ENCODE results near the gene BCAS1. TPM values are rescaled to one million over a fixed set of nuclear protein-coding genes. Genes with fewer than 3 reads are reported as not detected.

BCAS1 gene
- total RNA-seq, 1 donor from 2014 or later: not detected

DNA sequence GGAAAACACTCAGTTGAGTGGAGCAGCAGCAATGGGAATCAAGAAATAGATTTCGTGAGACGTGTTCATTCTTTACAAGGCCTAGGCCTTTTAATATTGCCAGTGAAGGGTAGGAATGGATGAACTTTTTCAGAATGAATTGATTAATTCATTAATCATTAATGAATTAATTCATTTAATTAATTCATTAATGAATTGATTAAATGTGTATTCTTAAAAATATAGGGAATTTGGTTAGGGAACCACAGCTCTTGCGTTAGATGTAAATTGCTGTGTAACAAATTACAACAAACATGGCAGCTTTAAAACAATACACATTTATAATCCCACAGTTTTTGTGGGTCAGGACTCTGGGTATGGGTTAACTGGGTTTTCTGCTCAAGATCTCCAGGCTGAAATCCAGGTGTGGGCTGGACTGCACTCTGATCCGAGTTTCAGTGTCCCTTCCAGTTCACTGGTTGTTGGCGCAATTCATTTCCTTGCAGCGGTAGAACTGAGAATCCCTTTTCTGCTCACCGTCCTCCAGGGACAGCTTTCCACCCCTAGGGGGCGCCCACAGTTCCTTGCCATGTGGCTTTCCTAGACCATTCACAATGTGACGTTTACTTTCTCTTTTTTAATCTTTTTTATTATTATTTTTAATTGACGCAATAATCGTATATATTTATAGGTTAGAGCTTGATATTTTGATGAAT lies 32.8 kb upstream of the BCAS1 start:
- H3K27me3 Mint-ChIP-seq (ENCODE audit: low read depth): no peaks in the 10 kb centered on the region
- H3K36me3 Mint-ChIP-seq (ENCODE audit: low read depth): no peaks in the 10 kb centered on the region
- H3K27ac Mint-ChIP-seq (ENCODE audit: unreplicated experiment): no peak overlapping the region
- TF ChIP-seq, protein P1, sequence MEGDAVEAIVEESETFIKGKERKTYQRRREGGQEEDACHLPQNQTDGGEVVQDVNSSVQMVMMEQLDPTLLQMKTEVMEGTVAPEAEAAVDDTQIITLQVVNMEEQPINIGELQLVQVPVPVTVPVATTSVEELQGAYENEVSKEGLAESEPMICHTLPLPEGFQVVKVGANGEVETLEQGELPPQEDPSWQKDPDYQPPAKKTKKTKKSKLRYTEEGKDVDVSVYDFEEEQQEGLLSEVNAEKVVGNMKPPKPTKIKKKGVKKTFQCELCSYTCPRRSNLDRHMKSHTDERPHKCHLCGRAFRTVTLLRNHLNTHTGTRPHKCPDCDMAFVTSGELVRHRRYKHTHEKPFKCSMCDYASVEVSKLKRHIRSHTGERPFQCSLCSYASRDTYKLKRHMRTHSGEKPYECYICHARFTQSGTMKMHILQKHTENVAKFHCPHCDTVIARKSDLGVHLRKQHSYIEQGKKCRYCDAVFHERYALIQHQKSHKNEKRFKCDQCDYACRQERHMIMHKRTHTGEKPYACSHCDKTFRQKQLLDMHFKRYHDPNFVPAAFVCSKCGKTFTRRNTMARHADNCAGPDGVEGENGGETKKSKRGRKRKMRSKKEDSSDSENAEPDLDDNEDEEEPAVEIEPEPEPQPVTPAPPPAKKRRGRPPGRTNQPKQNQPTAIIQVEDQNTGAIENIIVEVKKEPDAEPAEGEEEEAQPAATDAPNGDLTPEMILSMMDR (IDR thresholded peaks at IDR 0.05): peak; percentile 86
- H3K9me3 Mint-ChIP-seq (ENCODE audit: low read depth): no peaks in the 10 kb centered on the region
- H3K4me1 Mint-ChIP-seq (ENCODE audit: low read depth): no peaks in the 10 kb centered on the region
- no peak overlapping the region for H3K4me3 Mint-ChIP-seq (ENCODE audit: unreplicated experiment)
- DNase-seq (ENCODE audit: low spot score): no peak

DNA sequence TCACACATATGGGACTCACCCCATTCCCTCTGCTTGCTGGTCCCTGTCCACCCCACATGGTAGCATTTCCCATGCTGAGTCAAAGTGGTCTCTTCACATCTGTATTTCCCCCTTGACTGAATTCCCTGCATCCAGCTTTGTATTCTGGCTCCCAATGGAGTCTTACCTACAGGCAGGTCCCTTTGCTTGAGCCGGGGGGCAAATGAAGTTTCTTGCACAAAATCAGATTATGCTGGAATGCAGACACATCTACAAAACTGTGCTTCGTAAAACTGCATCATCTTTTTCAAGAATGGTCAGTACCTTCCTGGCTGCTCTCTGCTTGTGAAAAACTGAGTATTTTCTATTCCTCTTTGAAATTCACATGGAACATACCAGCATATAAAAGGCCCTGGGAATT lies 32.1 kb upstream of the BCAS1 start:
- no peaks in the 10 kb centered on the region for H3K4me1 Mint-ChIP-seq (ENCODE audit: low read depth)
- H3K9me3 Mint-ChIP-seq (ENCODE audit: low read depth): no peaks in the 10 kb centered on the region
- peaks cover 2% of the 10 kb centered on the region for H3K27me3 Mint-ChIP-seq (ENCODE audit: low read depth)
- no peak overlapping the region for H3K4me3 Mint-ChIP-seq (ENCODE audit: unreplicated experiment)
- DNase-seq (ENCODE audit: low spot score): no peak
- TF ChIP-seq, protein P1 (IDR thresholded peaks at IDR 0.05): no peak
- H3K36me3 Mint-ChIP-seq (ENCODE audit: low read depth): no peaks in the 10 kb centered on the region
- no peak overlapping the region for H3K27ac Mint-ChIP-seq (ENCODE audit: unreplicated experiment)

DNA sequence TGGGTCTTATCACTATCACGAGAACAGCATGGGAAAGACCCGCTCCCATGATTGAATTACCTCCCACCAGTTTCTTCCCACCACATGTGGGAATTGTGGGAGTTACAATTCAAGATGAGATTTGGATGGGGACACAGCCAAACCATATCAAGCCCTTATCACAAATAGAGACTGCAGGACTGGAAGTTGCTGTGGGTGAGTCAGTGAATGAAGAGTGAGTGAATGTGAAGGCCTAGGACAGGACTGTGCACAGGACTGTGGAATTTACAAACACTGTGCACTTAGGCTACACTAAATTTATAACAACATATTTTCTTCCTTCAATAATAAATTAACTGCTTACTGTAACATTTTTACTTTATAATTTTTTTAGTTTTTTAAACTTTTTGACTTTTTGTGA lies 30.2 kb upstream of the BCAS1 start:
- H3K27ac Mint-ChIP-seq (ENCODE audit: unreplicated experiment): no peak overlapping the region
- H3K36me3 Mint-ChIP-seq (ENCODE audit: low read depth): no peaks in the 10 kb centered on the region
- DNase-seq (ENCODE audit: low spot score): no peak
- H3K27me3 Mint-ChIP-seq (ENCODE audit: low read depth): peaks cover 2% of the 10 kb centered on the region
- TF ChIP-seq, protein P1 (IDR thresholded peaks at IDR 0.05): no peak
- no peak overlapping the region for H3K4me3 Mint-ChIP-seq (ENCODE audit: unreplicated experiment)
- no peaks in the 10 kb centered on the region for H3K4me1 Mint-ChIP-seq (ENCODE audit: low read depth)
- no peaks in the 10 kb centered on the region for H3K9me3 Mint-ChIP-seq (ENCODE audit: low read depth)

DNA sequence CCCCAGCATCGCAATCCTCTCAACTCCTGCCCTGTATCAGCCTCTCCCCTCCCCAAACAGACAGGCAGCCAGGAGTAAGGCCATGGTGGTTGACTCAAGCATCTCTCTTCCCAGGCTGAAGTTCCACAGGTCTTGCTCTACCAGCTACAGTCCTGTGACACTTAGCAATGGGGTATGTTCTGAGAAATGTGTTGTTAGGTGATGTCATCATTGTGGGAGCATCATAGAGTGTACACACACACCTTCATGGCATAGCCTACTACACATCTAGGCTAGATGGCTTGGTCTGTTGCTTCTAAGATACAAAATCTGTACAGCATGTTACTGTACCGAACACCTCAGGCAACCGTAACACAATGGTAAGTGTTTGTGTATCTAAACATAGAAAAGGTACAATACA lies 29.5 kb upstream of the BCAS1 start:
- no peaks in the 10 kb centered on the region for H3K4me1 Mint-ChIP-seq (ENCODE audit: low read depth)
- no peak overlapping the region for H3K27ac Mint-ChIP-seq (ENCODE audit: unreplicated experiment)
- H3K27me3 Mint-ChIP-seq (ENCODE audit: low read depth): peaks cover 2% of the 10 kb centered on the region
- H3K4me3 Mint-ChIP-seq (ENCODE audit: unreplicated experiment): no peak overlapping the region
- no peaks in the 10 kb centered on the region for H3K36me3 Mint-ChIP-seq (ENCODE audit: low read depth)
- no peak for DNase-seq (ENCODE audit: low spot score)
- TF ChIP-seq, protein P1 (IDR thresholded peaks at IDR 0.05): no peak
- H3K9me3 Mint-ChIP-seq (ENCODE audit: low read depth): no peaks in the 10 kb centered on the region

DNA sequence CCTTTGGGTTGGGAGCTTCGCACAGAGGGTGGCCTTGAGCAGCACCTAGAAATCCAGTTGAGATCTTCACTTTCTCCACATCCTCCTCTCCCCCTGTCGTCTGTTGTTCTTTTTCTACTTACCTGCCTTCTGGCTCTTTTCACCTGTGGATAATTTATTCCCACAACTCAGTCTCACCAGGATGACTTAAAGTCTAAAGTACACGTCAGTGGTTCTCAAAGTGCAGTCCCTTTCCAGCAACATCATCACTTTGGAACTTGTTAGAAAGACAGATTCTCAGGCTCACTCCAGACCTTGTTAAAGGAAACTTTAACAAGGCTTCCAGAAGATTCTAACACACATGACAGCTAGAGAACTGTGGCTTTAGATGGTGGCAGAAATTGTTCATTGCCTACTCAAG lies 27.7 kb upstream of the BCAS1 start:
- no peak overlapping the region for H3K27ac Mint-ChIP-seq (ENCODE audit: unreplicated experiment)
- no peak for DNase-seq (ENCODE audit: low spot score)
- H3K4me1 Mint-ChIP-seq (ENCODE audit: low read depth): no peaks in the 10 kb centered on the region
- H3K4me3 Mint-ChIP-seq (ENCODE audit: unreplicated experiment): no peak overlapping the region
- TF ChIP-seq, protein P1 (IDR thresholded peaks at IDR 0.05): no peak
- H3K27me3 Mint-ChIP-seq (ENCODE audit: low read depth): peaks cover 2% of the 10 kb centered on the region
- no peaks in the 10 kb centered on the region for H3K9me3 Mint-ChIP-seq (ENCODE audit: low read depth)
- no peaks in the 10 kb centered on the region for H3K36me3 Mint-ChIP-seq (ENCODE audit: low read depth)
